RWPE1 (cell line): ENCODE data around the gene RRP8.

Experiments
- CTCF ChIA-PET: fragments of 350-600 bp; sonication (Branson Sonifier 250); formaldehyde crosslinking; extraction: SDS; loops from one replicate; lab custom pipeline; 2021; lab: Yijun Ruan, JAX
- POLR2A ChIA-PET: fragments of 400-600 bp; formaldehyde crosslinking; extraction: SDS; loops from one replicate; lab custom pipeline; 2020; ENCODE audit warnings: antibody characterized with exemption; ENCODE audit not compliant: low non-redundant PET; lab: Yijun Ruan, JAX
- DNase-seq: peaks from one replicate; pipeline ENCODE4 v3.0.0; 2012; ENCODE audit warnings: low spot score
- H3K27ac ChIP-seq: fragments of 450-650 bp; 2 replicates; pipeline ENCODE4 v1.5.1; 2017
- TF ChIP-seq, protein P1 (sequence below): fragments of 450-650 bp; conservative IDR thresholded peaks from 2 replicates; pipeline ENCODE4 v1.5.1; 2017; ENCODE audit warnings: low read depth, mild to moderate bottlenecking

RRP8 gene

GRCh38 chr11:6629573-6629891, 26.1 kb upstream of the RRP8 start:
- POLR2A ChIA-PET: no interaction called here
- H3K27ac ChIP-seq: no peak overlapping the region
- CTCF ChIA-PET: no interaction called here
- no peak for DNase-seq
- TF ChIP-seq, protein P1, sequence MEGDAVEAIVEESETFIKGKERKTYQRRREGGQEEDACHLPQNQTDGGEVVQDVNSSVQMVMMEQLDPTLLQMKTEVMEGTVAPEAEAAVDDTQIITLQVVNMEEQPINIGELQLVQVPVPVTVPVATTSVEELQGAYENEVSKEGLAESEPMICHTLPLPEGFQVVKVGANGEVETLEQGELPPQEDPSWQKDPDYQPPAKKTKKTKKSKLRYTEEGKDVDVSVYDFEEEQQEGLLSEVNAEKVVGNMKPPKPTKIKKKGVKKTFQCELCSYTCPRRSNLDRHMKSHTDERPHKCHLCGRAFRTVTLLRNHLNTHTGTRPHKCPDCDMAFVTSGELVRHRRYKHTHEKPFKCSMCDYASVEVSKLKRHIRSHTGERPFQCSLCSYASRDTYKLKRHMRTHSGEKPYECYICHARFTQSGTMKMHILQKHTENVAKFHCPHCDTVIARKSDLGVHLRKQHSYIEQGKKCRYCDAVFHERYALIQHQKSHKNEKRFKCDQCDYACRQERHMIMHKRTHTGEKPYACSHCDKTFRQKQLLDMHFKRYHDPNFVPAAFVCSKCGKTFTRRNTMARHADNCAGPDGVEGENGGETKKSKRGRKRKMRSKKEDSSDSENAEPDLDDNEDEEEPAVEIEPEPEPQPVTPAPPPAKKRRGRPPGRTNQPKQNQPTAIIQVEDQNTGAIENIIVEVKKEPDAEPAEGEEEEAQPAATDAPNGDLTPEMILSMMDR: no peak

GRCh38 chr11:6628526-6628925, 25.1 kb upstream of the RRP8 start:
- H3K27ac ChIP-seq: no peak overlapping the region
- POLR2A ChIA-PET: no interaction called here
- DNase-seq: no peak
- CTCF ChIA-PET: no interaction called here
- TF ChIP-seq, protein P1: no peak

- H3K27ac ChIP-seq: no peak overlapping the region
- ChIA-PET CTCF (no interaction called here), POLR2A (interaction anchor here (0.6 kb wide), 1 partner anchor 8 kb away, joined by 4 read pairs; the partner anchor contains the start of gene TPP1)
- TF ChIP-seq, protein P1: no peak
- no peak for DNase-seq
Measured at GRCh38 chr11:6627762-6628241, 24.4 kb upstream of the RRP8 start.

GRCh38 chr11:6626971-6627761, 23.8 kb upstream of the RRP8 start:
- DNase-seq: no peak
- CTCF ChIA-PET: no interaction called here
- TF ChIP-seq, protein P1: no peak
- H3K27ac ChIP-seq: no peak overlapping the region
- POLR2A ChIA-PET: interaction anchor here (0.6 kb wide), 1 partner anchor 8 kb away, joined by 4 read pairs; the partner anchor contains the start of gene TPP1

GRCh38 chr11:6625832-6626420, 22.5 kb upstream of the RRP8 start:
- no peak overlapping the region for H3K27ac ChIP-seq
- ChIA-PET CTCF (interaction anchor here (0.5 kb wide), 1 partner anchor 13 kb away, joined by 3 read pairs; no protein-coding TSS in a partner anchor), POLR2A (no interaction called here)
- no peak for DNase-seq
- TF ChIP-seq, protein P1: no peak

GRCh38 chr11:6625156-6625831, 21.9 kb upstream of the RRP8 start:
- no peak for DNase-seq
- TF ChIP-seq, protein P1: no peak
- CTCF ChIA-PET: interaction anchor here (0.5 to 0.6 kb wide), 3 partner anchors 13 to 239 kb away, joined by 3 to 4 read pairs (median 3); no protein-coding TSS in a partner anchor
- POLR2A ChIA-PET: no interaction called here
- H3K27ac ChIP-seq: no peak overlapping the region
